Muscle of leg (tissue), 11 donors: ENCODE measurements around the gene ADCY5. TPM values are rescaled to one million over a fixed set of nuclear protein-coding genes. Genes with fewer than 3 reads are reported as not detected.

Experiments used
- DNase-seq: peaks from one replicate; pipeline ENCODE4 v3.0.0; 2013
- H3K27ac ChIP-seq: one replicate; pipeline ENCODE4 v1.5.1; 2013; ENCODE audit warnings: mild to moderate bottlenecking, low read length, control low read depth
- H3K27me3 ChIP-seq: one replicate; pipeline ENCODE4 v1.6.1; 2013; ENCODE audit warnings: low read length; ENCODE audit not compliant: control insufficient read depth, insufficient read depth
- H3K36me3 ChIP-seq: one replicate; pipeline ENCODE4 v1.6.1; 2013; ENCODE audit warnings: low read length; ENCODE audit not compliant: control insufficient read depth, insufficient read depth
- H3K4me1 ChIP-seq: one replicate; pipeline ENCODE4 v1.6.1; 2013; ENCODE audit warnings: low read length; ENCODE audit not compliant: control insufficient read depth, insufficient read depth
- H3K4me3 ChIP-seq: one replicate; pipeline ENCODE4 v1.5.1; 2013; ENCODE audit warnings: low read length, control low read depth
- H3K9me3 ChIP-seq: replicated peaks from 2 replicates; pipeline ENCODE4 v1.6.1; 2013; ENCODE audit warnings: low read depth, low read length; ENCODE audit not compliant: control insufficient read depth
- WGBS: methylation state at CpG from one replicate; pipeline ENCODE4 v1.1.5; 2013; ENCODE audit warnings: missing lambda C conversion rate; ENCODE audit not compliant: insufficient coverage; 5-methylcytosine and 5-hydroxymethylcytosine counted together
- polyA plus RNA-seq, 8 donors: library from polyadenylated mRNA; unstranded; fragments of 120-200 nt; gene quantifications; one replicate each; pipeline versions ENCODE4 v1.2.1 to v1.2.3, GENCODE V29; 2013; ENCODE audit warnings: inconsistent platforms in 1 of 8, low replicate concordance in 1 of 8; ENCODE audit not compliant: insufficient read length in 8 of 8, insufficient read depth in 1 of 8
- total RNA-seq: library from RNA; stranded (reverse); fragments of 120-200 nt; gene quantifications from one replicate; pipeline ENCODE4 v1.2.4, GENCODE V29; 2013

Gene ADCY5
- total and polyA plus RNA-seq, 9 donors = 1.8 to 6.1 (median 4.4) TPM

DNA sequence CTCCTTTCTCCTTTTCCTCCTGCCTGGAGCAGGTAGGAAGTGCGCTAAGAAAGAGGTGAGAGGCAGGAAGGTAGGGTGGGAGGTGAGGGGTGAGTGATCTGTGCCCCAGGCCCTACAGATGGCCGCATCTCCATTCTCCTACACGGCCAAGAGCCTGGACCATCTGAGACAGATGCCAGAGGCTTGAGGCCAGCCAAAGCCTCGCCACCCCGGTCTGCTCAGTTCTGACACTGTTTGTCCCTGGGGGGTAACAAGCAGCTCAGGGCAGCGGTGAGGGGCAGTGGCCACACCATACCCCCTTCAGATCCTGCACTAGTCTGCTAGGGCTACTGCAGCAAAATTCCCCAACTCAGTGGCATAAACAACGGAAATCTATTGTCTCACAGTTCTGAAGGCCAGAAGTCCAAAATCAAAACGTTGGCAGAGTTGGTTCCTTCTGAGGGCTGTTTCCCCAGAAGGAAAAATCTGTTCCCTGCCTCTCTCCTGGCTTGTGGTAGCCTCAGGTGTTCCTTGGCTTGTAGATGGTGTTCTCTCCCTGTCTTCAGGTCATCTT, 28.4 kb downstream of the ADCY5 start:
- no peaks in the 10 kb centered on the region for H3K9me3 ChIP-seq
- WGBS = 86% methylated on average over 5 of the region's 8 CpGs
- no peak for DNase-seq
- peaks cover 5% of the 10 kb centered on the region for H3K27me3 ChIP-seq
- H3K36me3 ChIP-seq = no peaks in the 10 kb centered on the region
- no peak overlapping the region for H3K27ac ChIP-seq
- peaks cover 21% of the 10 kb centered on the region for H3K4me1 ChIP-seq
- H3K4me3 ChIP-seq = no peak overlapping the region

GRCh38 chr3:123419850-123420297, 29.0 kb downstream of the ADCY5 start:
- H3K27ac ChIP-seq = no peak overlapping the region
- no peak for DNase-seq
- H3K36me3 ChIP-seq = no peaks in the 10 kb centered on the region
- peaks cover 19% of the 10 kb centered on the region for H3K4me1 ChIP-seq
- no peaks in the 10 kb centered on the region for H3K9me3 ChIP-seq
- no peak overlapping the region for H3K4me3 ChIP-seq
- H3K27me3 ChIP-seq = peaks cover 5% of the 10 kb centered on the region
- WGBS = 86% methylated on average over 4 of the region's 7 CpGs

GRCh38 chr3:123419181-123419849, 29.6 kb downstream of the ADCY5 start:
- no peak for DNase-seq
- no peak overlapping the region for H3K27ac ChIP-seq
- H3K9me3 ChIP-seq = no peaks in the 10 kb centered on the region
- H3K4me3 ChIP-seq = no peak overlapping the region
- no peaks in the 10 kb centered on the region for H3K36me3 ChIP-seq
- 79% methylated on average over 20 of the region's 20 CpGs for WGBS
- H3K4me1 ChIP-seq = peaks cover 14% of the 10 kb centered on the region
- peaks cover 5% of the 10 kb centered on the region for H3K27me3 ChIP-seq

GRCh38 chr3:123416647-123417046, 32.2 kb downstream of the ADCY5 start:
- peaks cover 33% of the 10 kb centered on the region for H3K4me1 ChIP-seq
- WGBS = 79% methylated on average over 4 of the region's 6 CpGs
- no peak for DNase-seq
- peaks cover 5% of the 10 kb centered on the region for H3K27me3 ChIP-seq
- H3K9me3 ChIP-seq = no peaks in the 10 kb centered on the region
- H3K4me3 ChIP-seq = no peak overlapping the region
- no peak overlapping the region for H3K27ac ChIP-seq
- H3K36me3 ChIP-seq = no peaks in the 10 kb centered on the region

- Histone ChIP-seq H3K27ac (no peak overlapping the region), H3K4me1 (peaks cover 34% of the 10 kb centered on the region), H3K4me3 (no peak overlapping the region)
Measured at GRCh38 chr3:123416173-123416572, 32.7 kb downstream of the ADCY5 start.

DNA sequence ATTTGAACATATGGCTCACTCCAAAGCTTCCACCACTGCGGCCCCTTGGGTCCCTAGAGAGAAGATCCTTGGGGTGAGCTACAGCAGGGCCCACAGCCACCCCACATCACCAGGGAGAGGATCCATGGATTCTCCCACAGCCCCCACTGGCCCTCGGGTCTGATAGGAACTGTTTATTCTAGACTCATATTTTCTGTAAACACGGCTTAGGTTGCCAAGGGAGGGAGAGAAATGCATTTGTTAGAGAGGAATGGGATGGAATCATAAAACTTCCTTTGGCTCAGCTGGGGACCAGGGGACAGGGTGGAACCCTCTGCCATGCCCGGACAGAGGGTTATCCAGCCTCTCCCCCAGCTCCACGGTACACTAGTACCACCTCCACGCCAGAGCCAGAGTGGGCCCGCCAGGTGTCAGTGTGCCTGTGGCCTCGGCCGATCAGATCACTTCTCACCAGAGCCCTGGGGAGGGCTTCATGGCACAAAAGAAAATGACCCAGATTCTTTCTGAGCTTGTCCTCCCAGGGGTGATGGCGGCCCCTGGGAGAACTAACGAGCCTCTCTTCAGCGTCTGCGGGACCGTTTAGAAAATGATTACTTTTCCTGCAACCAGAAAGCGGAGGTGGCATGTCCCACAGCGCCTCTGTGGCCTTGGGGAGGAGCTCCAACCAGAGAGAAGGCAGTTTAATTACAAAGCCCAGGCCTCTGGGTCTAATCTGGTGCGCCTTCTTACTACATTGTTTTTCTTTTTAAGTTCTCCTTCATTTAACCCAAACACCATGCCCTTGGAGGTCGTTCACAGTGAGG, 33.7 kb downstream of the ADCY5 start:
- Histone ChIP-seq H3K36me3 (no peaks in the 10 kb centered on the region), H3K4me3 (no peak overlapping the region), H3K4me1 (peaks cover 37% of the 10 kb centered on the region), H3K27ac (peak overlapping the region; percentile 25), H3K9me3 (no peaks in the 10 kb centered on the region), H3K27me3 (peaks cover 5% of the 10 kb centered on the region)
- DNase-seq = peak; percentile 59
- 61% methylated on average over 12 of the region's 18 CpGs for WGBS

More at GRCh38 chr3:123416173-123416572, 32.7 kb downstream of the ADCY5 start:
- H3K36me3 ChIP-seq = no peaks in the 10 kb centered on the region
- H3K27me3 ChIP-seq = peaks cover 5% of the 10 kb centered on the region
- no peak for DNase-seq
- 85% methylated on average over 2 of the region's 4 CpGs for WGBS
- H3K9me3 ChIP-seq = no peaks in the 10 kb centered on the region

- Histone ChIP-seq H3K4me1 (peaks cover 45% of the 10 kb centered on the region), H3K4me3 (no peak overlapping the region), H3K9me3 (no peaks in the 10 kb centered on the region), H3K36me3 (no peaks in the 10 kb centered on the region), H3K27me3 (peaks cover 5% of the 10 kb centered on the region), H3K27ac (peak overlapping the region; percentile 78)
- 20% methylated on average over 13 of the region's 21 CpGs for WGBS
- peak; percentile 74 for DNase-seq
Measured at GRCh38 chr3:123412811-123413604, 35.9 kb downstream of the ADCY5 start.

DNA sequence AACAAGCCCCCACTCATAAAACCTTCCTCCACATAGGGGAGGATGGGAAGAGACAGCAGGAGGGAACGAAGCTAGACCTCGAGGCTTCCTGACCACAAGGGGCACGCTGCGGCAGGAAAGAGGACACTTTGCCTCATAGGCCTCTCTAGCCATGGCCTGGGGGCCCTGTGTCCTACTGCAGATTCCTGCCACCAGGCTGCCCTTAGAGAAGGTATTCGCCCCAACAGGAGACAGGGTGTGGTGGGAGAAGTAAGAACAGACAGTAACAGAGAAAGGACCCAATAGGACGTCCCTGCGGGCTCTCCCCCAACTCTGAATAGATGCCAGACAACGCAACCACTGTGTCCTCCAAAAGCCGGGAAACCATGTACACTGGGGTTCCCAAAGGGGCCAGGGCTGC, 36.8 kb downstream of the ADCY5 start:
- DNase-seq = no peak
- Histone ChIP-seq H3K36me3 (no peaks in the 10 kb centered on the region), H3K27me3 (peaks cover 3% of the 10 kb centered on the region), H3K27ac (peak overlapping the region; percentile 78), H3K9me3 (no peaks in the 10 kb centered on the region), H3K4me1 (peaks cover 45% of the 10 kb centered on the region), H3K4me3 (no peak overlapping the region)
- WGBS = 40% methylated on average over 4 of the region's 9 CpGs

DNA sequence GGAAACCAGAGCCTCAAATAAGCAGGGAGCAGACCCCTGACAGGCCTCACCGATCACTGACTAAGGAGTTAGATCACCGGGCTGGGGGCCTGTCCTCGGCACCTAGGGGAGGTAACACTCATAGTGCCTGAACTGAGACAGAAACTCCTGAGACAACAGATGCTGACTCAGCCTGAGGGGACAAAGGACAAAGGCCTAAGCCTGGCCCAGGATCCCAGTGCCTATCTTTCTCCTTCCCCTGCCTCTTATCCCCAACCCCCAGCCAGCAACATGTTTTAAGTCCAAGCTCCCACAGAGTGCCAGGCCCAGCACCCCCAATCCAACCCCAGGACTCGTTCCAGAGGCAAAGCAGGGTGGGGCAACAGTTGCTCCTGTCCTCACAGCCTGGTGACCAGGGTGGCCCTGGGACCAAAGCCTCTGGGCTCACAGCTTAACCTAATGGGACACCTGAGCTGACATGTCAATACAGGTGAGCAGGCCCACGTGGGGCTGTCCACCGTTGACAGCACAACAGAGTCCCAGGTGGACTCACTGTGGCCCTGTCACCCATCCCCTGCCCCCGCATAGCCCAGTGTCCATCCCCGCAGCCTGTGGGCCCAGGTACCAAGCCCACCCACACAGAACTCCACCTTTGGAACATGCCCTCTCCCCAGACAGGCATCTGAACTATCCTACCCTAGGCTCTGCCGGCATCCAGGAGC, 37.4 kb downstream of the ADCY5 start:
- H3K4me3 ChIP-seq = no peak overlapping the region
- H3K27ac ChIP-seq = peak overlapping the region; percentile 78
- 69% methylated on average over 8 of the region's 9 CpGs for WGBS
- DNase-seq = no peak
- peaks cover 49% of the 10 kb centered on the region for H3K4me1 ChIP-seq
- H3K27me3 ChIP-seq = peaks cover 1% of the 10 kb centered on the region
- no peaks in the 10 kb centered on the region for H3K9me3 ChIP-seq
- H3K36me3 ChIP-seq = no peaks in the 10 kb centered on the region
